CD4-positive, CD25-positive, alpha-beta regulatory T cell (primary cell): ENCODE results near the gene PLXNC1. TPM values are rescaled to one million over a fixed set of nuclear protein-coding genes. Genes with fewer than 3 reads are reported as not detected.

Experiments used
- ATAC-seq, 2 donors: fragments of 150-1000 bp; cut with Tn5 transposase; one replicate each; pipeline ENCODE4 v1.10.0; 2021; ENCODE audit warnings: low read depth in 2 of 2, moderate number of reproducible peaks in 2 of 2, moderate library complexity in 1 of 2
- DNase-seq, 3 donors: peaks; one replicate each; pipeline versions ENCODE4 v3.0.0 to v3.0.0-alpha.2; 2012 to 2022; ENCODE audit warnings: mixed read lengths in 1 of 3
- H3K27ac ChIP-seq: one replicate; pipeline ENCODE4 v1.7.0; 2013; ENCODE audit warnings: mild to moderate bottlenecking, low read length; ENCODE audit not compliant: insufficient read depth, poor library complexity, severe bottlenecking
- H3K27me3 ChIP-seq: one replicate; pipeline ENCODE4 v1.7.0; 2013; ENCODE audit warnings: low read length; ENCODE audit not compliant: control insufficient read depth, insufficient read depth
- H3K36me3 ChIP-seq: one replicate; pipeline ENCODE4 v1.7.0; 2013; ENCODE audit warnings: mild to moderate bottlenecking, low read length, moderate library complexity; ENCODE audit not compliant: control insufficient read depth, insufficient read depth
- H3K4me1 ChIP-seq: 2 replicates; pipeline ENCODE4 v1.7.0; 2013; ENCODE audit warnings: mild to moderate bottlenecking, low read length; ENCODE audit not compliant: insufficient read depth, control insufficient read depth, poor library complexity, severe bottlenecking
- H3K4me3 ChIP-seq: one replicate; pipeline ENCODE4 v1.7.0; 2013; ENCODE audit warnings: low read depth, mild to moderate bottlenecking, low read length, moderate library complexity
- H3K9me3 ChIP-seq, 2 experiments: 1 replicate in 1 of 2; 2 replicates in 1 of 2; pipeline ENCODE4 v1.7.0; 2013; ENCODE audit warnings: low read length in 2 of 2, mild to moderate bottlenecking in 1 of 2, moderate library complexity in 1 of 2; ENCODE audit not compliant: control insufficient read depth in 2 of 2
- H3K27ac Mint-ChIP-seq, 3 donors: one replicate each; pipeline ENCODE4 v1.8.0; 2020 to 2022; ENCODE audit warnings: mild to moderate bottlenecking in 3 of 3, mixed read lengths in 3 of 3, moderate library complexity in 2 of 3
- H3K27me3 Mint-ChIP-seq: one replicate; pipeline ENCODE4 v1.8.0; 2022; ENCODE audit warnings: mild to moderate bottlenecking, mixed read lengths
- H3K36me3 Mint-ChIP-seq: one replicate; pipeline ENCODE4 v1.8.0; 2020; ENCODE audit warnings: mixed read lengths
- H3K4me1 Mint-ChIP-seq, 4 donors: one replicate each; pipeline ENCODE4 v1.8.0; 2020 to 2022; ENCODE audit warnings: mixed read lengths in 4 of 4, mild to moderate bottlenecking in 1 of 4
- H3K4me3 Mint-ChIP-seq, 4 donors: one replicate each; pipeline ENCODE4 v1.8.0; 2020 to 2022; ENCODE audit warnings: mild to moderate bottlenecking in 4 of 4, mixed read lengths in 4 of 4, moderate library complexity in 3 of 4
- H3K9me3 Mint-ChIP-seq, 7 donors: one replicate each; pipeline ENCODE4 v1.8.0; 2020 to 2022; ENCODE audit warnings: mixed read lengths in 7 of 7, mild to moderate bottlenecking in 3 of 7, moderate library complexity in 2 of 7
- polyA plus RNA-seq, 4 donors: library from polyadenylated mRNA; unstranded; fragments of 300-500 nt; fragmentation: Illumina TruSeq; gene quantifications; one replicate each; pipeline ENCODE4 v1.2.3, GENCODE V29; 2021
- total RNA-seq: library from RNA; stranded (reverse); gene quantifications from one replicate; pipeline ENCODE4 v1.2.3, GENCODE V29; 2022

PLXNC1 gene
- total and polyA plus RNA-seq, 5 donors from 2014 or later, result 1.2 to 13.8 (median 2.4) TPM

GRCh38 chr12:94107910-94108309, 40.5 kb upstream of the PLXNC1 start:
- Mint-ChIP-seq H3K4me3 (no peak overlapping the region), H3K4me1 (peaks cover 0 to 5% (median 0%) of the 10 kb centered on the region in 4 donors), H3K36me3 (no peaks in the 10 kb centered on the region), H3K27ac (no peak overlapping the region), H3K27me3 (peaks cover 13% of the 10 kb centered on the region), H3K9me3 (peaks cover 0 to 3% (median 0%) of the 10 kb centered on the region in 7 donors)
- Histone ChIP-seq H3K4me3 (no peak overlapping the region), H3K9me3 (no peaks in the 10 kb centered on the region), H3K27me3 (peaks cover 3% of the 10 kb centered on the region), H3K4me1 (no peaks in the 10 kb centered on the region), H3K36me3 (no peaks in the 10 kb centered on the region), H3K27ac (no peak overlapping the region)
- ATAC-seq, result no peak
- no peak for DNase-seq

GRCh38 chr12:94109160-94109559, 39.2 kb upstream of the PLXNC1 start:
- peaks cover 3% of the 10 kb centered on the region for H3K27me3 ChIP-seq
- H3K4me1 ChIP-seq, result no peaks in the 10 kb centered on the region
- H3K36me3 ChIP-seq, result no peaks in the 10 kb centered on the region
- no peak for ATAC-seq
- DNase-seq, result peak in 1 of 3 donors; percentile 33
- Mint-ChIP-seq H3K27me3 (peaks cover 13% of the 10 kb centered on the region), H3K9me3 (peaks cover 0 to 3% (median 0%) of the 10 kb centered on the region in 7 donors), H3K27ac (no peak overlapping the region), H3K36me3 (no peaks in the 10 kb centered on the region), H3K4me1 (peaks cover 0 to 5% (median 0%) of the 10 kb centered on the region in 4 donors), H3K4me3 (no peak overlapping the region)
- H3K4me3 ChIP-seq, result no peak overlapping the region
- H3K9me3 ChIP-seq, result no peaks in the 10 kb centered on the region
- no peak overlapping the region for H3K27ac ChIP-seq

DNA sequence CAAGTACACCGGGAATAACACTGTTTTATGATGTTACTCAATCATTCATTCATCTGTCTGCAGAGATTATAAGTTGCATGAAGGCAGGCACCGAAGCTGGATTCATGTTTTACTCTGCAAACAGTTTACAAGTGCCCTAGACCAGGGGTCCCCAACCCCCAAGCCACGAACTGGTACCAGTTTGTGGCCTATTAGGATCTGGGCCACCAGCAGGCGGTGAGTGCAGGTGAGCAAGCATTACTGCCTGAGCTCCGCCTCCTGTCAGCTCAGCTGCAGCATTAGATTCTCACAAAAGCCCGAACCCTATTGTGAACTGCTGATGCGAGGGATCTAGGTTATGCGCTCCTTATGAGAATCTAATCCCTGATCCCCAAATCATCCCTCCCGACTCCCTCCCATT, 38.1 kb upstream of the PLXNC1 start:
- Mint-ChIP-seq H3K27me3 (peaks cover 13% of the 10 kb centered on the region), H3K27ac (no peak overlapping the region), H3K4me3 (no peak overlapping the region), H3K9me3 (peaks cover 0 to 3% (median 0%) of the 10 kb centered on the region in 7 donors), H3K36me3 (no peaks in the 10 kb centered on the region), H3K4me1 (peaks cover 0 to 5% (median 0%) of the 10 kb centered on the region in 4 donors)
- no peak for DNase-seq
- Histone ChIP-seq H3K4me3 (no peak overlapping the region), H3K27ac (no peak overlapping the region), H3K4me1 (no peaks in the 10 kb centered on the region), H3K27me3 (peaks cover 3% of the 10 kb centered on the region), H3K36me3 (no peaks in the 10 kb centered on the region), H3K9me3 (no peaks in the 10 kb centered on the region)
- no peak for ATAC-seq

DNA sequence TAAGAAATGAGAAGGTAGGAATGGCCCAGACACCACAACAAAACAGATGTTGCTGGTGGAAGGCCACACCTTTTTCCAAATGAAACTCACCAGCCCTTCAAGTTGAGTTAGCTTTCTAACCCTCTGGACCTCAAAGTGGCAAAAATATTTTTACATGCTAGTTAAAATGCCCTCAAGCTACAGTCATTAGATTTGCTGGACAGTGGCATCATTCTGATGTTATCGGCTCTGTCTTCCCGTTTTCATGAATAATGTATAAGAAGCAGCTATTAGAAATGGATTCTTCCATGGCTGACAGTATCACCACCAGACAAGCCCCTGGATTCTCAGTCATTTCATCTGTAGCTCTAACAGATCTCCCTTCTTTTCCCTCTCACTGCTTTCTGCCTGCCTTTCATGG, 37.1 kb upstream of the PLXNC1 start:
- DNase-seq, result no peak
- no peak overlapping the region for H3K27ac Mint-ChIP-seq

GRCh38 chr12:94112121-94112520, 36.3 kb upstream of the PLXNC1 start:
- H3K27me3 Mint-ChIP-seq, result peaks cover 13% of the 10 kb centered on the region
- Histone ChIP-seq H3K36me3 (no peaks in the 10 kb centered on the region), H3K27me3 (no peaks in the 10 kb centered on the region), H3K27ac (no peak overlapping the region), H3K9me3 (no peaks in the 10 kb centered on the region), H3K4me3 (no peak overlapping the region), H3K4me1 (no peaks in the 10 kb centered on the region)
- H3K27ac Mint-ChIP-seq, result no peak overlapping the region
- no peaks in the 10 kb centered on the region for H3K36me3 Mint-ChIP-seq
- DNase-seq (no peak), ATAC-seq (no peak)
- peaks cover 0 to 3% (median 0%) of the 10 kb centered on the region in 7 donors for H3K9me3 Mint-ChIP-seq
- peaks cover 0 to 5% (median 0%) of the 10 kb centered on the region in 4 donors for H3K4me1 Mint-ChIP-seq
- no peak overlapping the region for H3K4me3 Mint-ChIP-seq

More for the DNA sequence above, 37.1 kb upstream of the PLXNC1 start:
- no peaks in the 10 kb centered on the region for H3K36me3 ChIP-seq
- H3K27me3 ChIP-seq, result no peaks in the 10 kb centered on the region
- H3K4me1 ChIP-seq, result no peaks in the 10 kb centered on the region
- no peak for ATAC-seq
- Mint-ChIP-seq H3K27me3 (peaks cover 13% of the 10 kb centered on the region), H3K36me3 (no peaks in the 10 kb centered on the region), H3K9me3 (peaks cover 0 to 3% (median 0%) of the 10 kb centered on the region in 7 donors), H3K4me3 (no peak overlapping the region), H3K4me1 (peaks cover 0 to 5% (median 0%) of the 10 kb centered on the region in 4 donors)
- no peaks in the 10 kb centered on the region for H3K9me3 ChIP-seq
- H3K27ac ChIP-seq, result no peak overlapping the region
- no peak overlapping the region for H3K4me3 ChIP-seq

DNA sequence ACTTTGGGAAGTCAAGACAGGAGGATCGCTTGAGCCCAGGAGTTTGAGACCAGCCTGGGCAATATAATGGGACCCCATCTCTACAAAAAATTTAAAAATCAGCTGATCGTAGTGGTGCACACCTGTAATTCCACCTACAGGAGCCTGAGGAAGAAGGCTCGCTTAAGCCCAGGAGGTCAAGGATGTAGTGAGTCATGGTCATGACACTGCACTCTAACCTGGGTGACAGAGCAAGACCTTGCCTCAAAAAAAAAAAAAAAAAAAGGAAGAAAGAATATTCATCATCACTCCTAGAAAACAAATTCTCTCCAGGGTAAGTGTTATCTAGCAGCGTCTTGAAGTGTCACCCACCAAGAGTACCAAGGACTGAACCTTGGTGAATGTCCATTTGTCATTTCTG, 34.2 kb upstream of the PLXNC1 start:
- Mint-ChIP-seq H3K36me3 (no peaks in the 10 kb centered on the region), H3K27me3 (peaks cover 13% of the 10 kb centered on the region), H3K4me3 (no peak overlapping the region), H3K4me1 (peaks cover 0 to 5% (median 0%) of the 10 kb centered on the region in 4 donors), H3K9me3 (peaks cover 0 to 3% (median 0%) of the 10 kb centered on the region in 7 donors), H3K27ac (no peak overlapping the region)
- DNase-seq (no peak), ATAC-seq (no peak)
- Histone ChIP-seq H3K4me3 (no peak overlapping the region), H3K27me3 (no peaks in the 10 kb centered on the region), H3K27ac (no peak overlapping the region), H3K4me1 (no peaks in the 10 kb centered on the region), H3K36me3 (no peaks in the 10 kb centered on the region), H3K9me3 (no peaks in the 10 kb centered on the region)

- no peak overlapping the region for H3K27ac Mint-ChIP-seq
- H3K27ac ChIP-seq, result no peak overlapping the region
- peaks cover 0 to 3% (median 0%) of the 10 kb centered on the region in 7 donors for H3K9me3 Mint-ChIP-seq
- no peaks in the 10 kb centered on the region for H3K4me1 ChIP-seq
- H3K4me3 Mint-ChIP-seq, result no peak overlapping the region
- no peaks in the 10 kb centered on the region for H3K36me3 Mint-ChIP-seq
- DNase-seq (no peak), ATAC-seq (no peak)
- H3K36me3 ChIP-seq, result no peaks in the 10 kb centered on the region
- no peaks in the 10 kb centered on the region for H3K27me3 ChIP-seq
- H3K9me3 ChIP-seq, result no peaks in the 10 kb centered on the region
- peaks cover 8% of the 10 kb centered on the region for H3K27me3 Mint-ChIP-seq
- H3K4me3 ChIP-seq, result no peak overlapping the region
- H3K4me1 Mint-ChIP-seq, result peaks cover 0 to 5% (median 0%) of the 10 kb centered on the region in 4 donors
Observed at GRCh38 chr12:94116191-94116590, 32.2 kb upstream of the PLXNC1 start.

GRCh38 chr12:94121886-94122285, 26.5 kb upstream of the PLXNC1 start:
- Mint-ChIP-seq H3K4me3 (no peak overlapping the region), H3K27ac (peak overlapping the region in 1 of 3 donors; percentile 40), H3K9me3 (no peaks in the 10 kb centered on the region), H3K36me3 (peaks cover 3% of the 10 kb centered on the region), H3K27me3 (peaks cover 14% of the 10 kb centered on the region), H3K4me1 (peaks cover 14 to 45% (median 32%) of the 10 kb centered on the region in 4 donors)
- peaks cover 27% of the 10 kb centered on the region for H3K4me1 ChIP-seq
- DNase-seq (no peak), ATAC-seq (no peak)
- H3K27me3 ChIP-seq, result no peaks in the 10 kb centered on the region
- H3K36me3 ChIP-seq, result no peaks in the 10 kb centered on the region
- H3K9me3 ChIP-seq, result no peaks in the 10 kb centered on the region
- H3K4me3 ChIP-seq, result no peak overlapping the region
- no peak overlapping the region for H3K27ac ChIP-seq
